GM21367 (cell line): ENCODE measurements around the gene SRSF4.
"Not testable (repeated sequence)": the region's sequence is repeated elsewhere in the genome, so short reads cannot be mapped to it uniquely, and the experiment has no call there.

ENCODE experiments used
- ATAC-seq: cut with Tn5 transposase; IDR thresholded peaks from one replicate; pipeline ENCODE4 v1.9.1; 2021; ENCODE audit not compliant: unreplicated experiment

Gene SRSF4

GRCh38 chr1:29126198-29126597, 55.5 kb downstream of the SRSF4 start:
- ATAC-seq, result no peak

GRCh38 chr1:29125788-29126187, 55.9 kb downstream of the SRSF4 start:
- no peak for ATAC-seq

GRCh38 chr1:29125237-29125641, 56.5 kb downstream of the SRSF4 start:
- ATAC-seq, result no peak

GRCh38 chr1:29124366-29125236, 57.1 kb downstream of the SRSF4 start:
- no peak for ATAC-seq

- ATAC-seq, result no peak
Measured at GRCh38 chr1:29123887-29124365, 57.8 kb downstream of the SRSF4 start, which contains the start of gene TMEM200B. Gene TMEM200B (minus strand): TSS chr1:29123903. CDS start chr1:29121828, 2,075 bp downstream.

- no peak for ATAC-seq
Measured at GRCh38 chr1:29123053-29123886, 58.4 kb downstream of the SRSF4 start.

- ATAC-seq, result no peak
Measured at GRCh38 chr1:29122682-29123052, 59.0 kb downstream of the SRSF4 start.

GRCh38 chr1:29121936-29122681, 59.6 kb downstream of the SRSF4 start:
- no peak for ATAC-seq

GRCh38 chr1:29121516-29121935, 60.2 kb downstream of the SRSF4 start:
- no peak for ATAC-seq

- no peak for ATAC-seq
Measured at GRCh38 chr1:29120947-29121485, 60.7 kb downstream of the SRSF4 start.

GRCh38 chr1:29120367-29120766, 61.3 kb downstream of the SRSF4 start:
- ATAC-seq, result no peak

- no peak for ATAC-seq
Measured at GRCh38 chr1:29119121-29119929, 62.4 kb downstream of the SRSF4 start.

GRCh38 chr1:29117381-29117780, 64.3 kb downstream of the SRSF4 start:
- no peak for ATAC-seq

GRCh38 chr1:29114654-29115053, 67.0 kb downstream of the SRSF4 start:
- ATAC-seq, result no peak

GRCh38 chr1:29113413-29114117, 68.1 kb downstream of the SRSF4 start:
- no peak for ATAC-seq

GRCh38 chr1:29112705-29113412, 68.8 kb downstream of the SRSF4 start:
- ATAC-seq, result no peak

GRCh38 chr1:29108041-29108440, 73.7 kb downstream of the SRSF4 start:
- ATAC-seq, result not testable (repeated sequence)

GRCh38 chr1:29105822-29106221, 75.9 kb downstream of the SRSF4 start:
- no peak for ATAC-seq

- ATAC-seq, result no peak
Measured at GRCh38 chr1:29100487-29100886, 81.2 kb downstream of the SRSF4 start.
